AG09319 (cell line): ENCODE results near the gene HFM1.
A peak's percentile ranks its signal among the peaks of the same experiment; 100 is the strongest.
"Not testable (repeated sequence)": the region's sequence is repeated elsewhere in the genome, so short reads cannot be mapped to it uniquely, and the experiment has no call there.

Experiments
- DNase-seq: peaks from one replicate; pipeline ENCODE4 v3.0.0-alpha.2; 2010; ENCODE audit warnings: low read depth; ENCODE audit errors: extremely low read depth
- TF ChIP-seq, protein P1 (sequence below): IDR thresholded peaks from 2 replicates; pipeline ENCODE4 v1.5.1; 2011; ENCODE audit warnings: low read depth, mild to moderate bottlenecking, inconsistent platforms, low read length, moderate library complexity

Gene HFM1

DNA sequence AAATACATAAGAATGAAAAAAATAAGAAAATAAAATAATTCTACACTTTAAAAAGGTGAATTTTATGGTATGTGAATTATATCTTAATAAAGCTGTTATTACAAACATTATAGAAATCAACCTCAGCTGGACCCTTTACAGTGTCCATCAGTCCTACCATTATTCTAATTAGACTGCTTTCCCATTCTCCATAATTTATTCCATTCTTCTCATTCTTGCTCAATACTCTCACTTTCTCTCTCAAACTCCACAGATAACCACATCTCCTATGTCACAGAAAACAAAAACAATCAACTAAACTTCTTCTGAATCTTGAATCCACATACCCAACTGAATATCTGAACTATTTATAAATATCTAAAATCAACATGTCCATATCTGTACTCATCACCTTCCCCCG, 11.6 kb downstream of the HFM1 start:
- TF ChIP-seq, protein P1, sequence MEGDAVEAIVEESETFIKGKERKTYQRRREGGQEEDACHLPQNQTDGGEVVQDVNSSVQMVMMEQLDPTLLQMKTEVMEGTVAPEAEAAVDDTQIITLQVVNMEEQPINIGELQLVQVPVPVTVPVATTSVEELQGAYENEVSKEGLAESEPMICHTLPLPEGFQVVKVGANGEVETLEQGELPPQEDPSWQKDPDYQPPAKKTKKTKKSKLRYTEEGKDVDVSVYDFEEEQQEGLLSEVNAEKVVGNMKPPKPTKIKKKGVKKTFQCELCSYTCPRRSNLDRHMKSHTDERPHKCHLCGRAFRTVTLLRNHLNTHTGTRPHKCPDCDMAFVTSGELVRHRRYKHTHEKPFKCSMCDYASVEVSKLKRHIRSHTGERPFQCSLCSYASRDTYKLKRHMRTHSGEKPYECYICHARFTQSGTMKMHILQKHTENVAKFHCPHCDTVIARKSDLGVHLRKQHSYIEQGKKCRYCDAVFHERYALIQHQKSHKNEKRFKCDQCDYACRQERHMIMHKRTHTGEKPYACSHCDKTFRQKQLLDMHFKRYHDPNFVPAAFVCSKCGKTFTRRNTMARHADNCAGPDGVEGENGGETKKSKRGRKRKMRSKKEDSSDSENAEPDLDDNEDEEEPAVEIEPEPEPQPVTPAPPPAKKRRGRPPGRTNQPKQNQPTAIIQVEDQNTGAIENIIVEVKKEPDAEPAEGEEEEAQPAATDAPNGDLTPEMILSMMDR = no peak
- DNase-seq = no peak

DNA sequence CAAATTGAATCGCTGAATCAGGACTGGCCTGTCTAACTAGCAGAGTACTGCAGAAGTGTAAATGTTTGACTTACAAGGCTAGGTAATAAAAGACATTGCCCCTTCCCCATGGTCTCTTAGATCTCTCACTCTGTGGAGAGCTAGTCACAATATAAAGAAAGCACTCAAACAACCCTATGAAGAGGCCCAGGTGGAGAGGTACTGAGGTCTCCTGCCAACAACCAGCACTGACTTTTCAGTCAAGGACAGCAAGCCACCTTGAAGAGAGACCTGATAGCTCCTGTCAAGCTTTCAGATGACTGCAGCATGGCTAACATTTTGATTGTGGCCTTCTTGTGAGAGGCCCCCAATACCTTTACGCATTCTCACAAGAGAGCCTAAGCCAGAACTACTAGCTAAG, 18.5 kb downstream of the HFM1 start:
- TF ChIP-seq, protein P1 = no peak
- no peak for DNase-seq

DNA sequence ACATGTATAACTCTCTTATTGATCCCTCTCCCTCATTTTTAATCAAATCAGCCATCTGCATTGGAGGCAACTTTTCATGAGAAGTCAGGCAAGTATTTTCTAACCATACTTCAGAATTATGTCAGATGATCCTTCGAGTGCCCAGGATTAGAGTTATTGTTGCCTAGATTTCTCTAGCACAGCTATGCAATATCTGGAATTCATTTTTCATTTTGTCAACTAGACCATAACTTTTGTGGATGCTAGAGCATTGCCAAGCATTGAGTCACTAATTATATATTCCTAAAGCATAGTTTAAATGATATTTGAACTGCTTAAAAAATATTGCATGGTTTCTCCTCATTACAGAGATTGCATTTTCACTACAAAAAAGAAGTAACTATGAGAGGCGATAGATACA, 21.2 kb downstream of the HFM1 start:
- TF ChIP-seq, protein P1 = no peak
- peak; percentile 7 for DNase-seq

DNA sequence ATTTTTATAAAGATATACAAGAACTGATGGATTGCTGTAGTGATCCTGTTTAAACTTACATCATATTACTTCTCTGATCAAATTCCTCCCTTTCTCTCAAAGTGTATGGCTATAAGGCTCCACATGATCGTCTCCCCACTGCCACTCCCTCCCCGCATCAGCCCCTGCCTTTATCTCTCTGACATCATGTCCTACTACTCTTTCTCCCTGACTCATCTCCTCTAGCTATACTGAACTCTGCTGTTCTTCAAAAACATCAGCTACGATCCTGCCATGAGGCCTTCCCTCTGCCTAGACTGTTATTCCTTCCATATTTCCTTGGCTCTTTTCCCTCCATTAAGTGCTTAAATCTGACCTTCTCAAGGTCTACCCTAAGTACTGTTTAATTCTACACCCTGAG, 22.8 kb downstream of the HFM1 start:
- TF ChIP-seq, protein P1 = no peak
- no peak for DNase-seq

DNA sequence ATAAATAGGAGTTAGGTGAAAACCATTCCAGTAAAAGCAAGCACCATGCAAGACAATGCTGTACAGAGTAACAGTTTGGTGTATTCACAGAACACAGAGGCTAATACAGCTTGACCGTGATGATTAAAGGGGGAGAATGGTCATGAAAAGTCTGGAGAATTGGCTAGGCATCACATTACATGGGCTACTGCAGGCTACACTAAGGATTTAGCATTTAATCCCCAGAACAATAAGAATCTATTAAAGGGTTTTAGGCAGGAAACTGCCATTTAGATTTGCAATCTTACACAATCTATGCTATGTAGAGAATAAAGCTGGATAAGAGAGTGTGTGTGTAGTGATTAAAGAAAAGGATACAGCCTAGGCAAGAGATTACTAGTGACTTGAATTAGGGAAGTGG, 30.6 kb downstream of the HFM1 start:
- no peak for DNase-seq
- TF ChIP-seq, protein P1 = no peak

DNA sequence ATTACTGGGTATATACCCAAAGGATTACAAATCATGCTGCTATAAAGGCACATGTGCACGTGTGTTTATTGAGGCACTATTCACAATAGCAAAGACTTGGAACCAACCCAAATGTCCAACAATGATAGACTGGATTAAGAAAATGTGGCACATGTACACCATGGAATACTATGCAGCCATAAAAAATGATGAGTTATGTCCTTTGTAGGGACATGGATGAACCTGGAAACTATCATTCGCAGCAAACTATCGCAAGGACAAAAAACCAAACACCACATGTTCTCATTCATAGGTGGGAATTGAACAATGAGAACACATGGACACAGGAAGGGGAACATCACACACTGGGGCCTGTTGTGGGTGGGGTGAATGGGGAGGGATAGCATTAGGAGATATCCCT, 32.4 kb downstream of the HFM1 start:
- DNase-seq = not testable (repeated sequence)

DNA sequence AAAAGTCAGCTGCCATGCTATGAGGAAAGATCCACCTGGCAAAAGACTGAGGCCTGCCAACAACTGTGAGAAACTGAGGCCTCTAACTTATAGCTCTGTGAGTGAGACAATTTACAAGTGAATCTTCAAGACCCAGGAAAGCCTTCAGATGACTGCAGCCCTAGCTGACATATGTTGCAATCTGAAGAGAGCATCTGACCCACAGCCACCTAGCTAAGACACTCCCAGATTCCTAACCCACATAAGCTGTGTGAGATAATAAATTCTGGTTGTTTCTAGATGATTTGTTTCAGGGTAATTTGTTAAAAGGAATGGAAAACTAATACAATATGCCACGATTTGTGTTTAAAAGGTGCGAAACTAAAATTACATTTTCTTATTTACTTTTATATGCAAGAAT, 55.1 kb downstream of the HFM1 start:
- TF ChIP-seq, protein P1 = no peak
- no peak for DNase-seq

DNA sequence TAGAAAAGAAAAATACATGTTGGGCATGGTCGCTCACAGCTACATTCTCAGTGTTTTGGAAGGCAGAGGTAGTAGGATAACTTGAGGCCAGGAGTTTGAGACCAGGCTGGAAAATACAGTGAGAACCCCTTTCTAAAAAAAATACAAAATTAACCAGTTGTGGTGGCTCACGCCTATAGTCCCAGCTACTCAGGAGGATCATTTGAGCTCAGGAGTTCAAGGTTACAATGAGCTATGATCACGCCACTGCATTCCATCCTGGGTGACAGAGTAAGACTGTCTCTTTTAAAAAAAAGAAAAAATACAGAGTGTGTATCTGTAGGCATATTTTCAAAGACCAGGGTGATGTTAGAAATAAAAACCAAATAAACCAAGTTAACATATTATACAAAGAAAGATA, 57.8 kb downstream of the HFM1 start:
- no peak for DNase-seq
- TF ChIP-seq, protein P1 = no peak
